Pancreas (tissue), 10 donors: ENCODE results near the gene DTYMK. TPM values are rescaled to one million over a fixed set of nuclear protein-coding genes. Genes with fewer than 3 reads are reported as not detected.

Experiments
- ATAC-seq, 4 donors: fragments of 200-7000 bp; cut with Tn5 transposase; one replicate each; pipeline versions ENCODE4 v1.8.0 to v1.9.1; 2020; ENCODE audit warnings: mild to moderate bottlenecking in 4 of 4, moderate library complexity in 4 of 4
- DNase-seq, 6 donors: peaks; one replicate each; pipeline ENCODE4 v3.0.0-alpha.2; 2020
- FAIRE-seq: peaks from 2 replicates; lab custom pipeline; 2012; peaks lifted over from hg19 to GRCh38; lab: Jason Lieb, UNC
- H3K27ac ChIP-seq, 4 donors: fragments of 200-600 bp; sonication (generic); 1 replicate in 3 of 4; 2 replicates in 1 of 4; pipeline versions ENCODE4 v1.5.0 to v1.8.0; 2020
- H3K27me3 ChIP-seq, 4 donors: fragments of 200-600 bp; one replicate each; pipeline ENCODE4 v1.8.0; 2021
- H3K36me3 ChIP-seq, 3 donors: fragments of 200-600 bp; sonication (generic) in 1 of 3; one replicate each; pipeline versions ENCODE4 v1.5.0 to v1.8.0; 2020 to 2021
- H3K4me1 ChIP-seq, 3 donors: fragments of 200-600 bp; one replicate each; pipeline ENCODE4 v1.8.0; 2021
- H3K4me3 ChIP-seq, 4 donors: fragments of 200-600 bp; sonication (generic) in 2 of 4; one replicate each; pipeline versions ENCODE4 v1.5.0 to v1.8.0; 2020 to 2021
- H3K9me3 ChIP-seq, 4 donors: fragments of 200-600 bp; one replicate each; pipeline ENCODE4 v1.8.0; 2021
- CTCF ChIP-seq, 4 donors: fragments of 200-600 bp; sonication (generic) in 3 of 4; IDR thresholded peaks; one replicate each; pipeline versions ENCODE4 v1.5.0 to v1.8.0; 2021; ENCODE audit warnings: antibody characterized with exemption in 4 of 4
- WGBS, 2 donors: extraction: QIAGEN DNeasy Blood & Tissue Kit; methylation state at CpG; one replicate each; pipeline ENCODE4 v1.1.7; 2013; 5-methylcytosine and 5-hydroxymethylcytosine counted together
- intact Hi-C, 3 donors: fragments of 100-400 bp; cut with DNase I; formaldehyde crosslinking; loops; one replicate each; pipeline versions ENCODE4 v1.11.1 to v1.14.2; 2022
- polyA plus RNA-seq, 2 donors: library from polyadenylated mRNA; stranded (reverse); fragments of 200-250 nt; gene quantifications; one replicate each; pipeline ENCODE4 v1.2.3, GENCODE V29; 2013
- total RNA-seq, 6 donors: library from RNA; stranded (reverse); fragmentation: NEBNext Ultra II Directional in 4 of 6; extraction: Animal tissue kit (Norgen Biotek cat#: 25700) in 4 of 6; gene quantifications; one replicate each; pipeline versions ENCODE4 v1.2.1 to v1.2.4, GENCODE V29; 2021 to 2023
- donor health status: healthy with polysubstance abuse.
- donor health status: DM: no; HTN: no; CAD: no; lungs with moderate emphysema.
- donor health status: DM: no; HTN: no; CAD: no.
- donor health status: control.
- donor health status: control.
- donor health status: Bipolar disorder and iron deficiency.
- donor health status: DM: yes; HTN: yes; CAD: no.
- donor health status: DM: no; HTN: no; CAD: no.
- donor health status: DM: no; HTN: no; CAD: no.
- donor health status: DM: yes; HTN: yes; CAD: no.

The DTYMK gene
- total and polyA plus RNA-seq, 8 donors, result 3.7 to 11.0 (median 8.4) TPM

GRCh38 chr2:241655516-241656189, 31.0 kb downstream of the DTYMK start:
- WGBS, 2 donors, result 92 to 95% methylated on average over 17 of the region's 17 CpGs

GRCh38 chr2:241654551-241654950, 32.1 kb downstream of the DTYMK start:
- Histone ChIP-seq H3K4me3 (no peak overlapping the region), H3K4me1 (no peaks in the 10 kb centered on the region), H3K9me3 (no peaks in the 10 kb centered on the region), H3K36me3 (peaks cover 0 to 55% (median 0%) of the 10 kb centered on the region in 3 donors), H3K27ac (no peak overlapping the region), H3K27me3 (no peaks in the 10 kb centered on the region)
- TF ChIP-seq CTCF (IDR thresholded peaks at IDR 0.05), result no peak
- ATAC-seq (no peak), FAIRE-seq (no peak), DNase-seq (peak in 1 of 6 donors; percentile 14)
- intact Hi-C loops, result no loop called here
- WGBS, 2 donors, result 89 to 90% methylated on average over 12 of the region's 12 CpGs

More at GRCh38 chr2:241655516-241656189, 31.0 kb downstream of the DTYMK start:
- H3K4me3 ChIP-seq, result no peak overlapping the region
- ATAC-seq (no peak), DNase-seq (peak in 1 of 6 donors; percentile 55), FAIRE-seq (no peak)
- H3K9me3 ChIP-seq, result no peaks in the 10 kb centered on the region
- H3K4me1 ChIP-seq, result no peaks in the 10 kb centered on the region
- intact Hi-C loops, result no loop called here
- no peaks in the 10 kb centered on the region for H3K27me3 ChIP-seq
- H3K36me3 ChIP-seq, result peaks cover 0 to 55% (median 0%) of the 10 kb centered on the region in 3 donors
- H3K27ac ChIP-seq, result no peak overlapping the region
- TF ChIP-seq CTCF (IDR thresholded peaks at IDR 0.05), result no peak

GRCh38 chr2:241653210-241653750, 33.3 kb downstream of the DTYMK start:
- Histone ChIP-seq H3K27me3 (no peaks in the 10 kb centered on the region), H3K4me3 (no peak overlapping the region), H3K4me1 (no peaks in the 10 kb centered on the region), H3K27ac (no peak overlapping the region), H3K9me3 (no peaks in the 10 kb centered on the region), H3K36me3 (peaks cover 0 to 50% (median 0%) of the 10 kb centered on the region in 3 donors)
- intact Hi-C loops, result loop anchor here in 1 of 3 donors (1.0 kb wide), 1 partner anchor 14 kb away; no protein-coding TSS in a partner anchor
- WGBS, 2 donors, result 96% methylated on average over 13 of the region's 13 CpGs
- ATAC-seq (no peak), FAIRE-seq (no peak), DNase-seq (no peak)
- TF ChIP-seq CTCF (IDR thresholded peaks at IDR 0.05), result no peak

- no peak for FAIRE-seq
- Histone ChIP-seq H3K27ac (no peak overlapping the region), H3K4me3 (no peak overlapping the region), H3K36me3 (peaks cover 0 to 47% (median 0%) of the 10 kb centered on the region in 3 donors), H3K27me3 (no peaks in the 10 kb centered on the region), H3K4me1 (no peaks in the 10 kb centered on the region), H3K9me3 (no peaks in the 10 kb centered on the region)
- TF ChIP-seq CTCF (IDR thresholded peaks at IDR 0.05), result no peak
- intact Hi-C loops, result loop anchor here in 1 of 3 donors (1.0 kb wide), 1 partner anchor 13 kb away; no protein-coding TSS in a partner anchor
- 94 to 96% methylated on average over 9 of the region's 9 CpGs for WGBS, 2 donors
- no peak for ATAC-seq
- DNase-seq, result no peak
These were observed 33.9 kb downstream of the DTYMK start for GRCh38 chr2:241652722-241653121.

GRCh38 chr2:241652142-241652541, 34.5 kb downstream of the DTYMK start:
- no peak overlapping the region for H3K4me3 ChIP-seq
- H3K27me3 ChIP-seq, result no peaks in the 10 kb centered on the region
- ATAC-seq, result no peak
- no peak for TF ChIP-seq CTCF (IDR thresholded peaks at IDR 0.05)
- 94 to 96% methylated on average over 9 of the region's 9 CpGs for WGBS, 2 donors
- no peak overlapping the region for H3K27ac ChIP-seq
- no peaks in the 10 kb centered on the region for H3K9me3 ChIP-seq
- no peak for DNase-seq
- no peaks in the 10 kb centered on the region for H3K4me1 ChIP-seq
- intact Hi-C loops, result no loop called here
- FAIRE-seq, result no peak
- H3K36me3 ChIP-seq, result peaks cover 0 to 43% (median 0%) of the 10 kb centered on the region in 3 donors
